ENCODE measurements around the gene BAG3.

Gene BAG3

GRCh38 chr10:119669331-119669730 lies 18.2 kb downstream of the BAG3 start:
- no peaks in the 10 kb centered on the region for H3K4me1 ChIP-seq (ENCODE audit: control insufficient read depth in 1 of 2, insufficient read depth in 1 of 2, low read depth in 1 of 2, low read length in 1 of 2)

GRCh38 chr10:119669975-119670640 lies 18.9 kb downstream of the BAG3 start:
- no peak for TF ChIP-seq CTCF (IDR thresholded peaks at IDR 0.05)
- H3K4me3 ChIP-seq (ENCODE audit: low read depth in 1 of 2, low read length in 1 of 2), result no peak overlapping the region
- no peak overlapping the region for H3K27ac ChIP-seq
- H3K36me3 ChIP-seq, result no peaks in the 10 kb centered on the region
- H3K4me1 ChIP-seq (ENCODE audit: control insufficient read depth in 1 of 2, insufficient read depth in 1 of 2, low read depth in 1 of 2, low read length in 1 of 2), result no peaks in the 10 kb centered on the region
- H3K9me3 ChIP-seq, result no peaks in the 10 kb centered on the region
- H3K27me3 ChIP-seq, result no peaks in the 10 kb centered on the region

More at GRCh38 chr10:119669331-119669730, 18.2 kb downstream of the BAG3 start:
- H3K27me3 ChIP-seq, result no peaks in the 10 kb centered on the region
- no peak overlapping the region for H3K4me3 ChIP-seq (ENCODE audit: low read depth in 1 of 2, low read length in 1 of 2)
- TF ChIP-seq CTCF (IDR thresholded peaks at IDR 0.05), result no peak
- no peak overlapping the region for H3K27ac ChIP-seq
- H3K9me3 ChIP-seq, result no peaks in the 10 kb centered on the region
- no peaks in the 10 kb centered on the region for H3K36me3 ChIP-seq

GRCh38 chr10:119670717-119671116 lies 19.5 kb downstream of the BAG3 start:
- Histone ChIP-seq H3K36me3 (no peaks in the 10 kb centered on the region), H3K4me3 (ENCODE audit: low read depth in 1 of 2, low read length in 1 of 2) (no peak overlapping the region), H3K27me3 (no peaks in the 10 kb centered on the region), H3K27ac (no peak overlapping the region), H3K4me1 (ENCODE audit: control insufficient read depth in 1 of 2, insufficient read depth in 1 of 2, low read depth in 1 of 2, low read length in 1 of 2) (no peaks in the 10 kb centered on the region), H3K9me3 (no peaks in the 10 kb centered on the region)
- no peak for TF ChIP-seq CTCF (IDR thresholded peaks at IDR 0.05)

GRCh38 chr10:119671381-119671780 lies 20.2 kb downstream of the BAG3 start:
- Histone ChIP-seq H3K27ac (no peak overlapping the region), H3K27me3 (no peaks in the 10 kb centered on the region), H3K9me3 (no peaks in the 10 kb centered on the region), H3K4me3 (ENCODE audit: low read depth in 1 of 2, low read length in 1 of 2) (no peak overlapping the region), H3K4me1 (ENCODE audit: control insufficient read depth in 1 of 2, insufficient read depth in 1 of 2, low read depth in 1 of 2, low read length in 1 of 2) (no peaks in the 10 kb centered on the region), H3K36me3 (no peaks in the 10 kb centered on the region)
- no peak for TF ChIP-seq CTCF (IDR thresholded peaks at IDR 0.05)

- no peak for TF ChIP-seq CTCF (IDR thresholded peaks at IDR 0.05)
- Histone ChIP-seq H3K4me1 (ENCODE audit: control insufficient read depth in 1 of 2, insufficient read depth in 1 of 2, low read depth in 1 of 2, low read length in 1 of 2) (no peaks in the 10 kb centered on the region), H3K36me3 (no peaks in the 10 kb centered on the region), H3K27me3 (no peaks in the 10 kb centered on the region), H3K4me3 (ENCODE audit: low read depth in 1 of 2, low read length in 1 of 2) (no peak overlapping the region), H3K9me3 (no peaks in the 10 kb centered on the region), H3K27ac (no peak overlapping the region)
Measured at GRCh38 chr10:119672291-119672690, 21.1 kb downstream of the BAG3 start.

All from neutrophil (primary cell).